Motor neuron (in vitro differentiated cells): ENCODE results near the gene ATXN1. TPM values are rescaled to one million over a fixed set of nuclear protein-coding genes. Genes with fewer than 3 reads are reported as not detected.

Source experiments
- ATAC-seq, 8 experiments: fragments of 200-7000 bp; cut with Tn5 transposase; replicated peaks in 6 of 8; 2 replicates each; pipeline ENCODE4 v1.8.0; 2021; ENCODE audit warnings: mild to moderate bottlenecking in 8 of 8, moderate library complexity in 8 of 8
- H3K27ac ChIP-seq, 2 donors: fragments of 250-450 bp; sonication (Bioruptor Pico); 2 replicates each; pipeline ENCODE4 v1.9.0; 2021; ENCODE audit warnings: antibody characterized with exemption in 2 of 2, mild to moderate bottlenecking in 2 of 2, moderate library complexity in 1 of 2
- H3K4me1 ChIP-seq, 2 donors: fragments of 250-450 bp; sonication (Bioruptor Pico); replicated peaks in 1 of 2; 2 replicates each; pipeline ENCODE4 v1.6.1; 2021; ENCODE audit warnings: antibody characterized with exemption in 2 of 2, mild to moderate bottlenecking in 2 of 2, moderate library complexity in 1 of 2
- H3K4me3 ChIP-seq, 5 donors: fragments of 250-450 bp; sonication (Bioruptor Pico); 2 replicates each; pipeline ENCODE4 v1.9.0; 2021; ENCODE audit warnings: antibody characterized with exemption in 5 of 5, mild to moderate bottlenecking in 5 of 5, moderate library complexity in 4 of 5
- WGBS, 10 experiments: fragments of 450-650 bp; shearing (Covaris generic); methylation state at CpG; one replicate each; pipeline ENCODE4 v1.0.0; 2022; 5-methylcytosine and 5-hydroxymethylcytosine counted together
- in situ Hi-C, 9 experiments: fragments of 400-800 bp; cut with MboI; loops; one replicate each; pipeline ENCODE4 v1.15.0; 2021; ENCODE audit warnings: low sequenced_read_pairs in 9 of 9, low pct_unique_long_range_greater_than_20kb in 2 of 9; ENCODE audit not compliant: unreplicated experiment in 9 of 9
- total RNA-seq, 8 experiments: library from RNA; unstranded; fragments of 300-600 nt; gene quantifications; 2 replicates each; pipeline versions ENCODE4 v1.2.3 to v1.2.4, GENCODE V29; 2022

Gene ATXN1
- total RNA-seq, 8 experiments from 2014 or later = 8.9 to 64.9 (median 18.3) TPM

DNA sequence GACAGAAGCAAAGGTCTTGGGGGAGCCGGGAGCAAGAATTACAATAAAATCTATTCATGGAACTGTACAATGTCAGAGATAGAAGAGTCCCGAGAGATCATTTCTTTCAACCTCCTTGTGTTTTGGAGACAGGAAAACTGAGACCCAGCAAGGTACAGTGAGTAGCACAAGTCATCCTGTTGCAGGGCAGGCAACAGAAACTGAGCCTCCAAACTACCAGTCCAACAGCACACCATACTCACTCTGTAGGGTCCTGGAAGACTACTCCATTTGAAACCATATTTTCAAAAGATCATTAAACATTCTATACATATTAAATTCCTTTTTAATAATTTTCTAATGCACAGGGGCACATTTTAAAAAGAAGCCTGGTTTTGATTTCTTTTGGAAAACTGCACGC lies 14.4 kb downstream of the ATXN1 start:
- ATAC-seq = no peak
- WGBS, 10 experiments = 70 to 100% (median 90%) methylated on average over 1 to 3 of the region's 3 CpGs; no CpG with 5 or more reads in 1 of the 10 experiments
- H3K4me3 ChIP-seq = no peak overlapping the region
- no peak overlapping the region for H3K27ac ChIP-seq
- in situ Hi-C loops = no loop called here
- peaks cover 13 to 16% of the 10 kb centered on the region in 2 donors for H3K4me1 ChIP-seq

DNA sequence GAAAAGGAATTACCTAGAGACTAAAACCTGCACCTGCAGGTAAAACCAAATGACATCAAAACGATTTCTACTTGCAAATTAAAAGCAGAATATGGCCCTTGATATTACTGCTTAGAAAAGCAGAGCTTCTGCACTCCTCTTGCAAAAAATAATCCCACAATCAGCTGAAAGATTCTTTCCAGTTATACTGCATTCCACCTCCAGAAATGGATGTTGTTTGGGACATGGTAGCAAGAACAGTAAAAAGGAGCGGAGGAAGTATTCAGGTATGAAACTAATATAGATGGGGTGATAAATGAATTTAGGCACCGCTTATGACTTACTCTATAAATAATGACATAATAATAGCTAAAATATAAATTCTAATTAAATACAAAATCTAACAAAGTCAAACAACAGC lies 14.9 kb downstream of the ATXN1 start:
- H3K27ac ChIP-seq = no peak overlapping the region
- peaks cover 13 to 16% of the 10 kb centered on the region in 2 donors for H3K4me1 ChIP-seq
- WGBS, 10 experiments = 67 to 90% (median 78%) methylated on average over 1 to 3 of the region's 3 CpGs
- ATAC-seq = no peak
- in situ Hi-C loops = no loop called here
- H3K4me3 ChIP-seq = no peak overlapping the region

DNA sequence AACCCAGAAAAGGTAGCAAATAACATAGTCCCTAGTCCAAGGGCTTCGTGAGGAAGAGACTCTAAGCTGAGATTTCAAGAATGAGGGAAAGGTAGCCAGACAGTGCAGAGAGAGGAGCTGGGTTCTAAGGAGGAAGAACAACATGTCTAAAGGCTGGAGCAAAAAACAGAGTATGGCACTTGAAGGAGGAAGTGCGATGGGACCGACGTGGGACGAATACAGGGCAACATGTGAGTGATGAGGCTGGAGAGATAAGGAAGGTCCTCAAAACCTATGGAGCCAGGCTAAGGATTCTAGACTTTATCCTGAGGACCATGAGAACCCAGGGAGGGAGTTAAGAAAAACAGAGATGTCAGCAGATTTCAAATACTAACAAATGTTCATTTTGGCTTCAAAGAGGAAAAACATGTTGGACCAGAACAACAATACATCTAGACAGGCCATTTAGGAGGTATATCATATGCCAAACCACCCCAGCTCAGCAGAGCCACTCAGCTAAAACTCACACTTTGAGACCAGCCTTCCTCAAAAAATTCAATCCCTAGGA lies 17.5 kb downstream of the ATXN1 start:
- H3K4me3 ChIP-seq = no peak overlapping the region
- ATAC-seq = no peak
- H3K4me1 ChIP-seq = peaks cover 13 to 16% of the 10 kb centered on the region in 2 donors
- no peak overlapping the region for H3K27ac ChIP-seq
- 85 to 100% (median 98%) methylated on average over 1 to 5 of the region's 5 CpGs; no CpG with 5 or more reads in 3 of the 10 experiments for WGBS, 10 experiments
- in situ Hi-C loops = no loop called here

- in situ Hi-C loops = no loop called here
- Histone ChIP-seq H3K4me3 (no peak overlapping the region), H3K4me1 (peaks cover 5% of the 10 kb centered on the region in 2 donors), H3K27ac (no peak overlapping the region)
- ATAC-seq = no peak
- 100% methylated on average over 1 of the region's 1 CpG; no CpG with 5 or more reads in 8 of the 10 experiments for WGBS, 10 experiments
Measured at GRCh38 chr6:16742116-16742515, 19.1 kb downstream of the ATXN1 start.

- no peak overlapping the region for H3K4me3 ChIP-seq
- in situ Hi-C loops = no loop called here
- WGBS, 10 experiments = 16 to 97% (median 91%) methylated on average over 3 to 8 of the region's 8 CpGs
- H3K4me1 ChIP-seq = no peaks in the 10 kb centered on the region
- H3K27ac ChIP-seq = no peak overlapping the region
- peak in 3 of 8 experiments; percentile 26 to 56 (median 55) for ATAC-seq
Measured at GRCh38 chr6:16741112-16742016, 19.9 kb downstream of the ATXN1 start.

GRCh38 chr6:16740097-16740496 lies 21.2 kb downstream of the ATXN1 start:
- no peak for ATAC-seq
- in situ Hi-C loops = no loop called here
- Histone ChIP-seq H3K4me3 (no peak overlapping the region), H3K27ac (no peak overlapping the region), H3K4me1 (no peaks in the 10 kb centered on the region)

- no peak overlapping the region for H3K27ac ChIP-seq
- in situ Hi-C loops = no loop called here
Measured at GRCh38 chr6:16739329-16739801, 21.9 kb downstream of the ATXN1 start.

GRCh38 chr6:16737925-16738324 lies 23.3 kb downstream of the ATXN1 start:
- 21 to 100% (median 71%) methylated on average over 1 to 5 of the region's 5 CpGs for WGBS, 10 experiments
- Histone ChIP-seq H3K4me1 (no peaks in the 10 kb centered on the region), H3K4me3 (no peak overlapping the region), H3K27ac (no peak overlapping the region)
- ATAC-seq = no peak
- in situ Hi-C loops = no loop called here

More at GRCh38 chr6:16739329-16739801, 21.9 kb downstream of the ATXN1 start:
- no peaks in the 10 kb centered on the region for H3K4me1 ChIP-seq
- WGBS, 10 experiments = 40 to 100% (median 90%) methylated on average over 1 to 7 of the region's 7 CpGs; no CpG with 5 or more reads in 1 of the 10 experiments
- no peak overlapping the region for H3K4me3 ChIP-seq
- peak in 5 of 8 experiments; percentile 81 to 94 (median 85) for ATAC-seq

DNA sequence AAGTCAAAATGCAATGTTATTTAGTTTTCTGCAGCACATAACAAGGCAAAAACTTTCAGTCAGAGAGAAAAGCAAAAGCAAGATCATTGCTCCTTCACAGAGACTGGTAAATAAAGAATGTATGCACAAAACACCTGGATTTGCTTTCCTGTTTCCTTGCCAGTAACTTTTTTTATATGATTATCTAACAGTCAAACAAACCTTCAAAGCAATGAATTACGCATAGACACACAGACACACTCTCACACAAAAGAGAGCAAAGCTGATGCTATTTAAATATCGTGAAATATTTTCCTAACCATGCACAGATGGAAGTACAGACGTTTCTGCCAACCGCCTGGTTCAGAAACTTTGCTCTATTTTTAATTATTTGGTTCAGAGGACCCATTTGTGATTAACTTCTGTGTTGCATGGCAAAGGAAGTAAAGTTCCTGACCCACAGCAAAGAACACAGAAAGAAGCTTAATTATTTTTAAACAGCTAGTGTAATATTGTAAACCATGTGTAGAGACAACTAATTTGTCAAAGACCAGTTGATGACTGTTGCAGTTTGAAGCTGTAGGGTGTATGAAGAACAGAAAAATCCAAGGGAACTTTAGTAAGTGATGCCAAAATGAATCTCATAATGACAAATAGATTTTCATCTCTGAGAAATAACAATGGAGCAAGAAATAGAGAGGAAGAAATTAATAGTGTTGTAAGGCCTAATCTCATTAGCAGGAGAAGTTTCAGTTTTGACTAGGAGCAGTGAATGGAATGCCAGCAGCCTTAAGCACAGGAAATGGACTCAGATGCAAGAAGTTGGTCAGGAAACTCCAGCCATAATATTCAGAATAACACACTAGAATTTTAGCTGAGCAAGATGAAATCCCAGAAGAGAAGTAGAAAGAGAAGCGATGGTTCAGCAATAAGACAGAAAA lies 24.1 kb downstream of the ATXN1 start:
- WGBS, 10 experiments = 0 to 100% (median 80%) methylated on average over 1 to 5 of the region's 5 CpGs
- Histone ChIP-seq H3K4me3 (no peak overlapping the region), H3K4me1 (no peaks in the 10 kb centered on the region), H3K27ac (no peak overlapping the region)
- in situ Hi-C loops = no loop called here
- peak in 3 of 8 experiments; percentile 64 to 75 (median 70) for ATAC-seq

- Histone ChIP-seq H3K4me3 (no peak overlapping the region), H3K4me1 (peaks cover 0 to 7% of the 10 kb centered on the region in 2 donors), H3K27ac (no peak overlapping the region)
- no peak for ATAC-seq
- in situ Hi-C loops = no loop called here
- 17 to 100% (median 80%) methylated on average over 1 to 2 of the region's 2 CpGs; no CpG with 5 or more reads in 1 of the 10 experiments for WGBS, 10 experiments
Measured at GRCh38 chr6:16735014-16735413, 26.2 kb downstream of the ATXN1 start.

GRCh38 chr6:16733085-16733484 lies 28.2 kb downstream of the ATXN1 start:
- Histone ChIP-seq H3K4me1 (peaks cover 0 to 7% of the 10 kb centered on the region in 2 donors), H3K27ac (no peak overlapping the region), H3K4me3 (no peak overlapping the region)
- no peak for ATAC-seq
- in situ Hi-C loops = no loop called here
- 38 to 100% (median 85%) methylated on average over 2 to 5 of the region's 6 CpGs; no CpG with 5 or more reads in 1 of the 10 experiments for WGBS, 10 experiments

- H3K4me3 ChIP-seq = no peak overlapping the region
- ATAC-seq = no peak
- in situ Hi-C loops = no loop called here
- WGBS, 10 experiments = 40 to 100% (median 80%) methylated on average over 3 to 6 of the region's 6 CpGs
- no peak overlapping the region for H3K27ac ChIP-seq
- H3K4me1 ChIP-seq = peaks cover 0 to 7% of the 10 kb centered on the region in 2 donors
Measured at GRCh38 chr6:16731478-16732051, 29.7 kb downstream of the ATXN1 start.
